Dedifferentiated amniotic fluid mesenchymal stem cell (primary cell): ENCODE results near the gene HM13.
"Not testable (repeated sequence)": the region's sequence is repeated elsewhere in the genome, so short reads cannot be mapped to it uniquely, and the experiment has no call there.

Experiments
- DNase-seq: peaks from one replicate; pipeline ENCODE4 v3.0.0-alpha.2; 2016; ENCODE audit errors: extremely low spot score

The HM13 gene

DNA sequence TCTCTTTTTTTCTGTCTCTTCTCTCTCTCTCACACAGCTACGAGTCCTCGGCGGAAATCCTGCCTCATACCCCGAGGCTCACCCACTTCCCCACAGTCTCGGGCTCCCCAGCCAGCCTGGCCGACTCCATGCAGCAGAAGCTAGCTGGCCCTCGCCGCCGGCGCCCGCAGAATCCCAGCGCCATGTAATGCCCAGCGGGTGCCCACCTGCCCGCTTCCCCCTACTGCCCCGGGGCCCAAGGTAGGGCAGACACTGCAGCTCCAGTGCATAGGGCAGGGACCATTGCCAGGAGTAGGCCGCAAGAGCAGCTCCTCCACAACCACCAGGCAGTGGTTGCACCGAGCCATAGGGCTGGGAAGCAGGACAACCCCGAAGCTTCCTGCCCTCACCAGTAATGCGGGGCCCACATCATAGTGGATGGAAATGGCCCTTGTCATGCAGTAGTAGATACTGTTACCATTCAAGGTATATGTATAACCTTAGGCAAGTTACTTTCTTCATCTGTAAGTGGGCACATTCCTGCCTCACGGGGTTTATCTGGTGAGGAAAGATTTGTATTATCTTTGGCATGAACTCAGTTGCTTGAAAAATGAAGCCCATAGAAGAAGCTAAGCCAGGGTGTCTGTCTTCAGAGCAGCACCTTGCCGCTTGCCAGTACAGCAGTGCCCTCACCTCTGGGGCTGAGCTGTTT, 53.9 kb downstream of the HM13 start:
- no peak for DNase-seq

DNA sequence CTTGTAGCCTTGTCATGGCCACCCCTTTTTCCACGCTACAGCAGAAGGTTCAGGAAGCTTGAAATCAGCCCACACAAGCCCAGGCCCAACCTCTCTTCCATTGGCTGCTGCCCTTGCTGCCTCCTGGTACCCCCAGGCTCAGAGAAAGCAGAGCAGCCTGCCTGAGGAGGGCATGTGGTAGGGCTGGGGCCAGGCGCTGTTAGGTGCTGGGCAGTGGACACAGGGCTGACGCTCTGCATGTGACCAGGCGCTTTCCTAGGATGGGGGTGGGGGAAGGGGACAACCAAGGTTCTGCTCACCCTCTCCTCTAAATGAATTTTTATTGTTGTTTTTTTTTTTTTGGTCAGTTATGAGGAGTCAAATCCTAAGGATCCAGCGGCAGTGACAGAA, 54.5 kb downstream of the HM13 start:
- DNase-seq, result no peak

DNA sequence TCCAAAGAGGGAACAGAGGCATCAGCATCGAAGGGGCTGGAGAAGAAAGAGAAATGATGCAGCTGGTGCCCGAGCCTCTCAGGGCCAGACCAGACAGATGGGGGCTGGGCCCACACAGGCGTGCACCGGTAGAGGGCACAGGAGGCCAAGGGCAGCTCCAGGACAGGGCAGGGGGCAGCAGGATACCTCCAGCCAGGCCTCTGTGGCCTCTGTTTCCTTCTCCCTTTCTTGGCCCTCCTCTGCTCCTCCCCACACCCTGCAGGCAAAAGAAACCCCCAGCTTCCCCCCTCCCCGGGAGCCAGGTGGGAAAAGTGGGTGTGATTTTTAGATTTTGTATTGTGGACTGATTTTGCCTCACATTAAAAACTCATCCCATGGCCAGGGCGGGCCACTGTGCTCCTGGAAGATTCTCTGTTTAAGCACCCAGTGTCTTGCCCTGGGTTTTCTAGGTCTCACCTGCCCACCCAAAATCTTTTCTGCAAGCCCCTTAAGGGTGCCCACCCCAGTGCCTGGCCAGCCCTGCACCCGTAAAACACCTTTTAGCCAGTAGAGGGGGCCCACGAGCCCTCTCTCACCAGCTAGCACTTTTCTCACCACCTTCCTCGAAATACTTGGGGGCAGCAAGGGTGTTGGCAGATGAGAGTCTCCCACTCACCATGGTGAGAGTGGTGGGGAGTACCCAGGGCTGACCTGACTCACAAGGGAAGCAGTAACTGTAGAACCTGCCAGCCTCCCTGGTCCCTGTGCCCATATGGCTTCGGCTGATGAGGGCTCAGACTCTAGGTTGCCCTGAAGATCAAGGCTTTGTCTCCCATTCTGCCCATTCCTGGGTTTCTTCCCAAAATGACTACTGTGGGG, 55.1 kb downstream of the HM13 start:
- DNase-seq, result no peak

DNA sequence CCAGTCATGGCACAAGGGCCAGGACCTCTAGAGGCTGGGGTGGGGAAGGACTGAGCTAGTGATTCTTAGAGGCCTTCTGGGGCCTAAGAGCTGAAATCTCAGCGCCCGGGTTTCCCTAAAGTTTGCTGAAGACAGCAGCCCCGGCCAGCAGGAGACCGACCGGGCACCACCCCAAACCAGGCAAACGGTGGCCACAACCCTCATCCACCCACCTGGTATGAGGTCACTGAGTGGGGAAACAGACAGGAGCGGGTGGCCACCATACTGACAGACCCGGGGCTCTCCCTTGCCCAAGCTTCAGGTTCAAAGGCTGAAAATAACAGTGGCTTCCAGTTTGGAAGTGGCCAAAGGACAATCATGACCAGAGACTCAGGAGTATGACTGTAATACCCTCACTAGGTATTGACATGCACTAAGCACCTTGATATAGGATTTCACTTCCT, 55.8 kb downstream of the HM13 start:
- no peak for DNase-seq

DNA sequence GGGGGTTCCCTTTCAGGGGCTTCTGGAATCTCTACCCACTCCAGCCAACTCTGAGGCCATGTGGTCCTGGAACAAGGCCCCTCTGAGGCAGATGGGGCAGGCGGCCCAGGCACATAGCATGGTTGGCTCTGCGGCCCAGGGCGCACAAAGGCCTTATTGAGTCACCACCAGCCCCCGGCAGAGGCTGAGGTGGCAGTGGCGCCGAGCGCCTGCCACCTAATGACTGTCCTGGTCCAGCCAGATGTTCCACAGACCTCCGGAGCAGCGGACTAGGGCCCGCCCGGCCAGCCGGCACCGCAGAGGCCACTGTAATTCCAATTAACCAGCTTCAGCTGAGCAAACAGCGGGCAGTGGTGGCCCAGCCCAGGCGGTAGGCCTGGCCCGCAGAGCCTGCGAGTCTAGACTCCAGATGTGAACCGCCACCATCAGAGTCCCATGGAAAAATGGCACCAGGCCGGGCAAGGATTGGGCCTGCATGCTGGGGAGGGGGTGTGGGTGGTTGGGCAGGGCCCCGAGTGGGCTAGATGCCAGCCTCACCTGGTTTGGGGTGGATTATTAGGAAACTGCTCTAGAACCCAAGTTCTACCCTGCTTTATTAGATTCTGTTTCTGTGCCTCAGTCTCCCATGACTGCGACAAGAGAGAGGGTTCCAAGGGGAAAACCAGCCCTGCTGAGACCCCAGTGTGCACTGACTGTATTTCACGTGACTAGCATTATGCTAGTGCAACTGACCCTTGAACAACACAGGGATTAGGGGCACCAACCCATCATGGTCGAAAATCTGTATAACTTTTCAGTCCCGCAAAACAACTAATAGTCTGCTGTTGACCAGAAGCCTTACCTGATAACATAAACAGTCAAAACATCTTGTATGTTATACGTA, 56.7 kb downstream of the HM13 start:
- DNase-seq, result peak; percentile 33

DNA sequence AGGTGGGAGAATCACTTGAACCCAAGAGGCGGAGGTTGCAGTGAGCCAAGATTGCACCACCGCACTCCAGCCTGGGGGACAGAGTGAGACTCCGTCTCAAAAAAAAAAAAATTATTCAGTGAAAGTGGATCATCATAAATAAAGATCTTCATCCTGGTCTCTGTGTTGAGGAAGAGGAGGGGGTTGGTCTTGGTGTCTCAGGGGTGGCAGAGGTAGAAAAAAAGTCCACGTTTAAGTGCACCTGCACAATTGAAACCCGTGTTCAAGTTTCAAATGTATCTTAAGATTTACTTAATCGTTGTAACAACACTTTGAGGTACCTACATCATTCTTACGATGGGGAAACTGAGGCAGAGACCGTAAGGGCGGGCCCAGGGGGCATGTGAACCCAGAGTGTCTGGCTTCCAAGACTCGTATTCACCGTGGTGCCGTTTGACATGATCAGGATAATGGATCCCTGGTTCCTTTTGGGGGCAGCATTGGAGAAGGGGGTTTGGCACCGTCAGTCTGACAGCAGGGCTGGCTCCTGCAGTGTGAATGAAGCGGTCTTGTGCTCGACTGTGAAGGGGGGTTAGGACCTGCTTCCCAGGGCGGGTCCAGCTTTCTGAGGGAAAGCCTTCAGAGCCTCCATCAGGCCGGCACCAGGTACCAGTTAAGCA, 57.9 kb downstream of the HM13 start:
- DNase-seq, result no peak

DNA sequence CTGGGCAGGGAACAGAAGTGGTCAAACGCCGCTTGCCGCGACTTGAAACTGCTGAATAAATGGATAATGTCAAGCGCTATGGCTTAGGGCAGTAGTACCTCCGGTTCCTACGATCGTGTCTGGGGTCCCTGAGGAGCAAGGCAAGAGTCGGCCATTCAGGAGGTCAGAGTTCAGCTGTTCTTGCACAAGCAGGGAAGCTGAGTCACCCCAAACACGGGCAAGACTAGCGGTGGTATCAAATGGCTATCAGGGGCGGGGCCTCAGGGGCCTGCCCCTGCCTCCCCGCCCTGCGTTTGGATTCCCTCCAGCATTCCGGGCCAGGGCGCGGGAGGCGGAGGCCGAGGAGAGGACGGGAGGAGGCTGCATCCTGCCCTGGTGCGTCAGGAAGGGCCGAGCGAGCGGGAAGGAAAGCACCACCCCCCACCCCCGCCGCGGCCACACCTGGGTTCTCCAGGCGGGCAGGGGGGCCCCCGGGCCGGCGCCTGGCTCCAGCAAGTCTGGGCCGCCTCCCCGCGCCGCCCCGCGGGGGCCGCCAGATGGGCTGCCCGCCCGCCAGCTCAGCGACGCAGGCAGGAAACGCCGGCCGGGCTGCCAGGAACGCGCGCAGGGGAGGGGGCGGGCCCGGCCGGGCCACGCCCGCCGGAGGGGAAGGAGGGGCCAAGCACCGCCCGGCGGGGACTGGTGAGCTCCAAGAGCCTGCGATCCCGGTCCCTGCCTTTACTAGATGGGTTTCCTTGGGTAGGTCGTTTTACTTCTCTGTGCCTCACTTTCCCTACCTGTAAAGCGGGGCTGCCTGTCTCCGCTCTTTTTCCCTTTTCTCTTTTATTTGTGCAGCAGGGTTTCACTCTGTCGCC, 58.7 kb downstream of the HM13 start:
- peak; percentile 96 for DNase-seq

DNA sequence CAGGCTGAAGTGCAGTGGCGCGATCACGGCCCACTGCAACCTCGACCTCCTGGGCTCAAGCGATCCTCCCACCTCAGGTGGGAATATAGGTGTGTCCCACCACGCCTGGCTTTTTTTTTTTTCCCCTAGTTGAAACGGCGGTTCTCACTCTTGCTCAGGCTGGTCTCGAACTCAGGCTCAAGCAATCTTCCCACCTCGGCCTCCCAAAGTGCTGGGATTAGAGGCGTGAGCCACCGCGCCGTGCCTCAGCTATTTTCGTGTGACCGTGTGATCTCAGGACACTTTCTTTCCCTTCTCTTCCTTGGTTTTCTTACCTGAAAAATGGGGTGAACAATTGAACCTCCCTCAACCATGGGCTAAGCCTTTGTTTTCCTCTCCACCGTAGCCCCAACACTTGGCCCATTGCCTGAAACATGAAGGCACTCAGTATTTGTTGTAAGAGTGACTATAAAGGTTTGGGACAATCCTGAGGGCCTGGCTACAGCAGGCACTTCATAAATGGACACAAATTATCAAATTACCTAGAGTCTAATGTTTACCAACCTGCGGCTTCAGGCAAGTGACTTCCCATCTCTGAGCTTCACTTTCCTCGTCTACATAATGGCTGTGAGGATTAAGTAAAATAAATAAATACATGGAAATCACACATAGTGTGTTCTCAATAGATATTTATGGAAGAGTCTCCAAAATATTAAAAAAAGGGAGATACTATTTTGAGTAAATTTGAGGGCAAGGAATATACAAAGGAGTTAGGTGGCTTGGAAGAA, 59.5 kb downstream of the HM13 start:
- no peak for DNase-seq

DNA sequence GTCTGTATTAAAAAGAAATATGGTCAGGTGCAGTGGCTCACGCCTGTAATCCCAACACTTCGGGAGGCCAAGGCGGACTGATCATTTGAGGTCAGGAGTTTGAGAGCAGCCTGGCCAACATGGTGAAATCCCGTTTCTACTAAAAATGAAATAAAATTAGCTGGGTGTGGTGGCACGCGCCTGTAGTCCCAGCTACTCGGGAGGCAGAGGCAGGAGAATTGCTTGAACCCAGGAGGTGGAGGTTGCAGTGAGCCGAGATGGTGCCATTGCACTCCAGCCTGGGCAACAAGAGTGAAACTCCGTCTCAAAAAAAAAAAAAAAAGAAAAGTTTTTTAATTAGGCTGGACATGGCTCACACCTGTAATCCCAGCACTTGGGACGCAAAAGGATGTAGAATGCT, 60.7 kb downstream of the HM13 start:
- not testable (repeated sequence) for DNase-seq

DNA sequence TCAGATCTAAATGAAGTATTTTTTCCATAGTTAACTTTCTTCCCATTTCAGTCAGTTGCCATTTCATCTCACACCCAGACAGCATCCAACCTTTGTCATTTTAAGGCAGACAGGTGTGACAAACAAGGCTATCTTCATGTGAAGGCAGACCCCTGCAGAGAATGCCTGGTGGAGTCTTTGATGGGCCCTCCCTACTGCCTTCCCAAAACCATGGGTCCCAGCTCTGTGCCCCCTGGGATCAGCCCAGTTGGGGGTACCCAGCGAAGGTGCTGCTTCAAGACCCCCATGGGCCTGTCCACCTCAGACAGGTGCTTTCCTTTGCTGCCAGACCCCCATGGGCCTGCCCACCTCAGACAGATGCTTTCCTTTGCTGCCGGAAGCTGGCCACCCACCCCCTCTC, 62.5 kb downstream of the HM13 start:
- no peak for DNase-seq

DNA sequence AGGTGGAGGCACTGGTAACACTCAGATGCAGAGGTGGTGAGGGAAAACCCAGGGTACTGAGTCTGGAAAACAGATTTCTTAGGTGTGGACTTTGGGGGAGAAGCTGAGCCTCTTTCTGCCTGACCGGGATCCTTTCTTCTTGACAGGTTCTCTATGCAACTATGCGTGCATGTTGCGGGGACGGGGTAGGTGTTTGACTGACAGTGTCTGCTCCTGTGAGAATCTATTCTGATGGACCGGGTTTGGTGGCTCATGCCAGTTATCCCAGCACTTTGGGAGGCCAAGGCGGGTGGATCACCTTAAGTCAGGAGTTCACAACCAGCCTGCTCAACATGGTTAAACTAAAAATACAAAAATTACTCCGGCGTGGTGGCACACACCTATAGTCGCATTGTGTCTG, 63.0 kb downstream of the HM13 start:
- DNase-seq, result no peak

DNA sequence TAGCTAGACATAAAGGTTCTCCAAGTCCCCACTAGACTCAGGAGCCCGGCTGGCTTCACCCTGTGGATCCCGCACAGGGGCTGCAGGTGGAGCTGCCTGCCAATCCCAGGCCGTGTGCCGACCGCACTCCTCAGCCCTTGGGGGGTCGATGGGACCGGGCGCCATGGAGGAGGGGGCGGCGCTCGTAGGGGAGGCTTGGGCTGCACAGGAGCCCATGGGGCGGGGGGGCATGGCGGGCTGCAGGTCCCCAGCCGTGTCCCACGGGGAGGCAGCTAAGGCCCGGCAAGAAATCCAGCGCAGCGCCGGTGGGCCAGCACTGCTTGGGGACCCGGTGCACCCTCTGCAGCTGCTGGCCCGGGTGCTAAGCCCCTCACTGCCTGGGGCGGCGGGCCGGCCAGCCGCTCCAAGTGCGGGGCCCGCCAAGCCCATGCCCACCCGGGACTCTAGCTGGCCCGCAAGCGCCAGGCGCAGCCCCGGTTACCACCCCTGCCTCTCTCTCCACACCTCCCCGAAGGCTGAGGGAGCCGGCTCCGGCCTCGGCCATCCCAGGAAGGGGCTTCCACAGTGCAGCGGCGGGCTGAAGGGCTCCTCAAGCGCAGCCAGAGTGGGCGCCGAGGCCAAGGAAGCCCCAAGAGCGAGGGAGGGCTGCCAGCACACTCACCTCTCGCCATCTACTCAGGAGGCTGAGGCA, 64.4 kb downstream of the HM13 start:
- DNase-seq, result no peak

DNA sequence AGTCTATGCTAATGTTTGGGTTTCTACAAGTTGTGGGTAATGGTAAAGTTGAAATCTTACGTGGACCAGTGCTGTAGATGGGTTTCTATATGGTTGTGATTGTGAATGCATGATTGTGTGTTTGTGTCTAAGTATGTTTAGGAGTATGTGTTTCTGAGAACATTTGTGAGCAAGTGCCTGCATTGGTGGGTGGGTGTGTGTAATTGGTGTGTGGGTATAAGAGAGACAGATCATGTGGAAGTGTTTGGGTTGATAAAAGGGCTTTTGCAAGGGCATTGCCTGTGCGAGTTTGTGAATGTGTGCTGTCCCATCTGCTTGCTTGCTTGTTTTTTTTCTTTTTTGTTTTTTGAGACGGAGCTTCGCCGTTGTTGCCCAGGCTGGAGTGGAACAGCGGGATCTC, 65.0 kb downstream of the HM13 start:
- no peak for DNase-seq

DNA sequence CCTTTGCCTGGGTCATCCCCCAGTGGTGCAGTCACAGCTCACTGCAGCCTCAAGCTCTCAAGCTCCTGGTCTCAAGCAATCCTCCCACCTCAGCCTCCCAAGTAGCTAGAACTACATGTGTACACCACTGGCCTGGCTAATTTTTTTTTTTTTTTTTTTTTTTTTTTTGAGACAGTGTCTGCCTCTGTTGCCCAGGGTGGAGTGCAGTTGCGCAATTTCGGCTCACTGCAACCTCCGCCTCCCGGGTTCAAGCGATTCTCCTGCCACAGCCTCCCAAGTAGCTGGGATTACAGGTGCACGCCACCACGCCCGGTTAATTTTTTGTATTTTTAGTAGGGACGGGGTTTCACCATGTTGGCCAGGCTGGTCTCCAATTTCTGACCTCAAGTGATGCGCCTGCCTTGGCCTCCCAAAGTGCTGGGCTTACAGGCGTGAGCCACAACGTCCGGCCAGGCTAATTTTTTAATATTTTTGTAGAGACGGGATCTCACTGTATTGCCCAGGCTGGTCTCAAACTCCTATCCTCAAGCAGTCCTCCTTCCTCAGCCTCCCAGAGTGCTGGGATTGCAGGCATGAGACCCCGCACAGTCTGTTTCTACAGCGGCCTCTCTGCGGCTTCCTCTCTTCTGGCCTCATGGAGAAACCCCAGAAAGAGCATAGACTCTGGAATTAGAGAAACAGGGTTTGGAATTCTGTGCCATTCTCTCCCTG, 65.9 kb downstream of the HM13 start:
- not testable (repeated sequence) for DNase-seq

DNA sequence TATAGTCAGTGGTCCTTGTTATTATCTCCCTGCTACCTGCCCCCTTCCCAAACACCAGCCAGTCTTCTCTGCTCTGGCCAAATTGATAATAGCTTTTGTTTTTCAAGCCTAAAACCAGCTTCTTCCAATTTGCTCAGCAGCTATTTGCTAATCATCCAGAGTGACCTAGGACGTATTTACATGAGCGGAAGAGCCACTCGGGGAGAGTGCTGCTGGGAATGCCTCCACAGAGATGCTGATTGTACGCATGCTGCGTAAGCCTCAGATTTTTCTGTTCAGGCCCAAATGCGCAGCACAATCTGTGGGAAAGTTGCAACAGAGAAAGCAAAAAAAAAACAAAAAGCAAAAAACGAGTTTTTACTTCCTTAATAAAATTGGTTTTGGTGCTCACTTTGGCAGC, 66.5 kb downstream of the HM13 start:
- DNase-seq, result no peak

DNA sequence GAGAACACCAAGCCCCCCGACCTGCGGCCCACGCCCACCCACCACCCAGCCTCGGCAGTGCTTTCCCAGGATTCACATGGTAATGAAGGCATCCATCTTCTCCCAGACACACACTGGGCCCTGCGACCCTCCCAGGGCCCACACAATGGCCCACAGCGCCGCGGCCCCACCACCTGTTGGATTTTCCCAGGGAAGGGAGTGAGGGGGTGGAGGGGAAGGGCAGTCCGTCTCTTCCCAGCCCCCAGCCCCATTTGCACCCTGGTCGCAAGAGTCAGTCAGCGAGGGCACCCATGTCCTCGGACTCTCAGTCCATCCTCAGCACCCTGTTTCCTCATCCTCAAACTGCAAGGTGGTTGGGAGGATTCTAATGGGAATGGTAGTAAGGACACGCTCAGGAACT, 67.1 kb downstream of the HM13 start:
- DNase-seq, result no peak

DNA sequence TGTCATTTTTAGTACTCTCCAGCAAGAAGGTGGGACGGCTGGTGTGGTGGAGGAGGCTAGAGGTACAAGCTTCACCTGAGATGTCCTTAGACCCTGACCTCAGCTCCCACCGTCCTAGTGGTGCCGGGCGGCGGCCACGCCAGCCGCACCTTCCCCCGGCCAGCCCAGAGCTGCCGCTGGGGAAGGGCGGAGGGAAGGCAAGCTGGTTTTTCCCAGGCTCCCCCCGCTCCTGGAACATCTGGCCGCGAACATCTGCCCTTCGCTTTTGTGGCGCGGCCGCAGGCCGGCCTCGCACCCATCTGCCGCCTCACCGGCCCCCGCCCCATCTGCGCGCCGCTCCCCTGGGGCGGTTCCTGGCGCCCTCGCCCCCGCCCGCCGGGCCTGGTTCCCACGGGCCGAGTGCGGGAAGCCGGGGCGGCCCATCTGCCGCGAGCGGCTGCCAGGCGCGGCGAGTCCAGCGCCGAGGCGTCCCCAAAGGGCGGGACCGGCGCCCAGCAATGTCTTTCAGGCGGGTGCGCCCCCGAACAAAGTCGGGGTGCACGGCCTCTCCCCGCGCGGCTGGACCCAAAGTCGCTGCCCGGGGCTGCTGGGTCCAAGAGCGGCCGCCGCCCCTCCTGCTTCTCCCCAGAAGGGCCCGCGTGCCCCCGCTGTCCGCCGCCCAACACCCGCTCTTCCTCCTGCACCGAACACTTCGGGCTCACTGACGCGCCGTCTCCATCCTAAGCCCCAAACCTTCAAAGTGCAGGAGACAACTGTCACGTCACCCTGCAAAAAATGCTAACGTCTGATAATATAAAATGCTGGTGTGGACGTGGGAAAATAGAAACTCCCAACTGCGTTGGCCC, 73.5 kb downstream of the HM13 start:
- no peak for DNase-seq

DNA sequence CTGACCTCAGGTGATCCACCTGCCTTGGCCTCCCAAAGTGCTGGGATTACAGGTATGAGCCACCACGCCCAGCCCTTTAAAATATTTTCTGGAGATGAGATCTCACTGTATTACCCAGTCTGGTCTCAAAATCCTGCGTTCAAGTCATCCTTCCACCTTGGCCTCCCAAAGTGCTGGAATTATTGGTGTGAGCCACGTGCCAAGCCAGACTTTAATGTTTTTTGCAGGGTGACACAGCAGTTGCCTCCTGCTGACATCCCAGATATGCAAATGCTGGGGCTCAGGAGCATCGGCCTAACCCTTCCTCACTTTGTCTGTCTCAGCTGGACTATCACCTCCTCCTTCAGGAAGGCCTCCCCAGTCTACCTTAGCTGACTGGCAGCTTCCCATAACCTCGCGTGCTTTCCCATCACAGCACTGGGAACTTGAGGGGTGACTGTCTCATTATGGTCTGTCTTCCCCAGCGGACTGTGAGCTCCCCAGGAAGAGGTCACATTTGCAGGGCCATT, 76.5 kb downstream of the HM13 start:
- DNase-seq, result no peak
